Measurements from ENCODE around the gene ADGRA1.

ADGRA1 gene

DNA sequence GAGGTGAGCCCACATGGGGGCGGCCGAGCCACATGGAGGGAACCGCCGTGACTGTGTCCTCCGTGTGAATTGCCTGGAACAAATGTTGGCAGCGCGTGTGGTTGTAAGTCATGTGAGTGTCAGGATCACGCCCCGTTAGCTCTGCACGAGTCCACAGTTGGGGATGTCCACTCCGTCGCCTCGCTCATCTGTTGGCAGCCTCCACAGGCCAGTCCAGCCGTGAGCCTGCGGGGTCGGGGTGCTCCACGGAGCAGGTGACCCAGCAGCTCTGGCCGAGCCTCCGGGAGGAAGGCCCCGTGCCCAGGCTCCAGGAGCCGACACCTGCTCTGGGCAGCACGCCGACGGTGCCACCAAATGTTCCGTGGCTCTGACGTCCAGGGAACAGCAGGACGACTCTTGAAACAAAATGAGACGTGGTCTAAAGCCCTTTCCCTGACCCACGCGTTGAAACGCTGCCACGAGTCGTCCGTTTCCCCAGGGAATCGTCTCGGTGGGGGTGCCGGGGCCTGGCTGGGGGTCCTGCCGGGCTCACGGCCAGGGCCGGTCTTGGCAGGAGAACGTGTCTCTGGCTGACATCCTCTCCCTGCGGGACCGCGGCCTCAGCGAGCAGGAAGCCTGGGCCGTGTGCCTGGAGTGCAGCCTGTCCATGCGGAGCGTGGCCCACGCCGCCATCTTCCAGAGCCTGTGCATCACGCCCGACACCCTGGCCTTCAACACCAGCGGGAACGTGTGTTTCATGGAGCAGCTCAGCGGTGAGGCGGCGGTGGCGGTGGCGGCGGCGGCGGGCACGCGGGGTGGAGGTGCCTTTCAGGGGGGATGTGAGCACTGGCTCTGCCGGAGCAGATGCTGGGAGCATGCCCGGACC is 79.3 kb downstream of the ADGRA1 start:
- DNase-seq (ENCODE audit: low read depth): no peak
- no peak for TF ChIP-seq CTCF (IDR thresholded peaks at IDR 0.05; ENCODE audit: low read depth, low read length, missing control alignments)
- in situ Hi-C loops (cut with HindIII; ENCODE audit: low sequenced_read_pairs): no loop called here

DNA sequence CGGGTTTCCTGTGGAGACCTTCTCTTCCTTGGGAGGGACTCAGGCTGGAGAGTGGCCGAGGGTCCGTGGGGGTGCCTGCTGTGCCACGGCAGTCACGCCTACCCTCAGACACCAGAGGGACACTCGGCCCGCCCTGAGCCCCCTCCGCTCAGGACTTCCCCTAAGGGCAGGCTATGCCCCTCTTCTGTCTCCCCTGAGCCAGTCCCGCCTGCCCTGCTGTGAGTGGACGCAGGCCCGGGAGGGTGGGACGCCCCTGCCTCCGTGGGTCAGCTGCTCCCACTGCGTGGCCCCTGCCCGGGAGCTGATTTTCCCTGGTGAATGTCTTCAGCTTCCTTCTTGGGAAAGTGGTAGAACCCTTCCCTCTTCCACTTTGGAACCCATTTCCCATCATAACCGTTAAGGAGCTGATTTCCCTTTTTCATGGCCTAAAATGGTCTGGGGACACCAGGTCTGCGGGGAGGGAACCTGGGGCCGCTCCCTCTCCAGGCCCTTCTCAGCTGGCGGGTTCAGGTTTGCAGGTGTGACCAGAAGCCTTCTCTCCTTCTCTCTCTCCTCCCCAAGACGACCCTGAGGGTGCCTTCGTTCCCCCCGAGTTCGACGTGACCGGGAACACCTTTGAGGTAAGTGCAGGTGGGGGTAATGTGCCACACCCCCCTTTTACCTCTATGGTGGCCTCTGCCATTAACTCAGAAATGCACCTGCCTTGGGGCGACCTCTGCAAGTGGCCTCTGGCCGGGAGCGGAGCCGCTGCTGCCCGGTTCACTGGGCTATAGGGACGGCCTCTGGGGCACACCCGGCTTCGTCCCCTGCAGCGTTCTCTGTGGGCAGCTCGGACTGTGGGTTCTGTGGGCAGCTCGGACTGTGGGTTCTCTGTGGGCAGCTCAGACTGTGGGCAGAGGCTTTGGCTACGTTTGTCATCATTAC is 80.2 kb downstream of the ADGRA1 start:
- in situ Hi-C loops (cut with HindIII; ENCODE audit: low sequenced_read_pairs): no loop called here
- no peak for DNase-seq (ENCODE audit: low read depth)
- H3K4me3 ChIP-seq (ENCODE audit: low read depth, low read length): no peak overlapping the region

More for the DNA sequence above, 79.3 kb downstream of the ADGRA1 start:
- H3K4me3 ChIP-seq (ENCODE audit: low read depth, low read length): no peak overlapping the region

DNA sequence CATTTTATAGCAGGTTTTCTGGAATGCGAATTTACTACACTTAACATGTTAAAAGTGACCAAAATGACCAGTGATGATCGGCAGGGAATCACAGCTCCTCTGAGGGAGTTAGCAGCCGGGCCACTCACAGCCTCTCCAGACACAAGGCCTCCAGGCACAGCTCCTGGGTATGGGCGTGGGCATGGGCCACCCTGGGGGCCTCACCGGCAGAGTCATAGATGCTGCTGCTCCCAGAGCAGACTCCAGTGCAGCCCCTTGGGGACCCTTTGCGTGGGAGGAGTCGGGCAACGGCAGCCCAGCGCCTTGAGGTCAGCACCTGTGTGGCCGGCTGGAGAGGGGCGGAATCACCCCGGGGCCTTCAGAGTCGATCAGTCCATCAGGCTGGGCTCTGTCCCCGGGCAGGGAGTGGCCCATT is 80.9 kb downstream of the ADGRA1 start:
- in situ Hi-C loops (cut with HindIII; ENCODE audit: low sequenced_read_pairs): no loop called here
- no peak overlapping the region for H3K4me3 ChIP-seq (ENCODE audit: low read depth, low read length)

More for the DNA sequence above, 80.2 kb downstream of the ADGRA1 start:
- no peak for TF ChIP-seq CTCF (IDR thresholded peaks at IDR 0.05; ENCODE audit: low read depth, low read length, missing control alignments)

GRCh38 chr10:133169173-133169947 is 81.6 kb downstream of the ADGRA1 start:
- DNase-seq (ENCODE audit: low read depth): no peak
- H3K4me3 ChIP-seq (ENCODE audit: low read depth, low read length): no peak overlapping the region
- in situ Hi-C loops (cut with HindIII; ENCODE audit: low sequenced_read_pairs): no loop called here
- no peak for TF ChIP-seq CTCF (IDR thresholded peaks at IDR 0.05; ENCODE audit: low read depth, low read length, missing control alignments)

More for the DNA sequence above, 80.9 kb downstream of the ADGRA1 start:
- DNase-seq (ENCODE audit: low read depth): no peak
- no peak for TF ChIP-seq CTCF (IDR thresholded peaks at IDR 0.05; ENCODE audit: low read depth, low read length, missing control alignments)

DNA sequence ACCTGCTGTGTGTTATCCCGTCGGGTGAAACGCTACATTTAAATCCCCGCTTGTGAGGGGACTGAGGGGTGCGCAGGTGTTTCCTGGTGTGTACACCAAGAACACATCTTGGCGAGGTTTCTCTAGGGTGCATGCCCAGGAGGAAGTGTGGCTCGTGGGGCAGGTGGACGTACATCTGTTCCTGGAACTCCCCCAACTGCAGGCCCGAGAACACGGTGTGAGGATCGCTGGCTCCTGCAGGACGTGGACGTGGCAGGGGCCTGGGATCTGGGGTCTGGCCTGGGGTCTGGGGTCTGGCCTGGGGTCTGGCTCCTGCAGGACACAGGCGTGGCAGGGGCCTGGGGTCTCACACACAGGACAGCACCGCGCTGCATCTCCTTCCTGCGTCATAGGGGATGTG is 82.4 kb downstream of the ADGRA1 start:
- no peak for TF ChIP-seq CTCF (IDR thresholded peaks at IDR 0.05; ENCODE audit: low read depth, low read length, missing control alignments)
- DNase-seq (ENCODE audit: low read depth): no peak
- no peak overlapping the region for H3K4me3 ChIP-seq (ENCODE audit: low read depth, low read length)
- in situ Hi-C loops (cut with HindIII; ENCODE audit: low sequenced_read_pairs): no loop called here
